PFSK-1 (cell line): ENCODE data around the gene GRB10.

ENCODE experiments used
- FOXP2 ChIP-seq: optimal IDR thresholded peaks from 2 replicates; pipeline ENCODE3; 2011; ENCODE audit warnings: borderline replicate concordance, control low read depth, inconsistent platforms; ENCODE audit not compliant: insufficient read depth; ENCODE audit errors: extremely low read length, extremely low read depth
- POLR2AphosphoS5 ChIP-seq: IDR thresholded peaks from 2 replicates; pipeline ENCODE4 v1.6.1; 2012; ENCODE audit warnings: low read depth, mild to moderate bottlenecking, control low read depth, low read length, moderate library complexity
- SIN3A ChIP-seq: IDR thresholded peaks from 2 replicates; pipeline ENCODE4 v1.6.1; 2012; ENCODE audit warnings: mild to moderate bottlenecking, low read length, moderate library complexity, borderline replicate concordance; ENCODE audit not compliant: insufficient read depth
- TAF1 ChIP-seq: IDR thresholded peaks from 2 replicates; pipeline ENCODE4 v1.6.1; 2012; ENCODE audit warnings: low read length, control low read depth, borderline replicate concordance; ENCODE audit not compliant: insufficient read depth
- TF ChIP-seq, protein P1 (sequence below), 2 experiments: IDR thresholded peaks; 2 replicates each; pipeline versions ENCODE4 v1.6.1 to v1.8.0; 2011 to 2012; ENCODE audit warnings: low read depth in 2 of 2, low read length in 2 of 2, control low read depth in 1 of 2, inconsistent platforms in 1 of 2, mild to moderate bottlenecking in 1 of 2, moderate library complexity in 1 of 2; ENCODE audit not compliant: insufficient read depth in 1 of 2

Gene GRB10

GRCh38 chr7:50721661-50722259, 60.9 kb downstream of the GRB10 start:
- TF ChIP-seq SIN3A = no peak; the same call in 1 of the 2 replicates
- TF ChIP-seq, protein P1, sequence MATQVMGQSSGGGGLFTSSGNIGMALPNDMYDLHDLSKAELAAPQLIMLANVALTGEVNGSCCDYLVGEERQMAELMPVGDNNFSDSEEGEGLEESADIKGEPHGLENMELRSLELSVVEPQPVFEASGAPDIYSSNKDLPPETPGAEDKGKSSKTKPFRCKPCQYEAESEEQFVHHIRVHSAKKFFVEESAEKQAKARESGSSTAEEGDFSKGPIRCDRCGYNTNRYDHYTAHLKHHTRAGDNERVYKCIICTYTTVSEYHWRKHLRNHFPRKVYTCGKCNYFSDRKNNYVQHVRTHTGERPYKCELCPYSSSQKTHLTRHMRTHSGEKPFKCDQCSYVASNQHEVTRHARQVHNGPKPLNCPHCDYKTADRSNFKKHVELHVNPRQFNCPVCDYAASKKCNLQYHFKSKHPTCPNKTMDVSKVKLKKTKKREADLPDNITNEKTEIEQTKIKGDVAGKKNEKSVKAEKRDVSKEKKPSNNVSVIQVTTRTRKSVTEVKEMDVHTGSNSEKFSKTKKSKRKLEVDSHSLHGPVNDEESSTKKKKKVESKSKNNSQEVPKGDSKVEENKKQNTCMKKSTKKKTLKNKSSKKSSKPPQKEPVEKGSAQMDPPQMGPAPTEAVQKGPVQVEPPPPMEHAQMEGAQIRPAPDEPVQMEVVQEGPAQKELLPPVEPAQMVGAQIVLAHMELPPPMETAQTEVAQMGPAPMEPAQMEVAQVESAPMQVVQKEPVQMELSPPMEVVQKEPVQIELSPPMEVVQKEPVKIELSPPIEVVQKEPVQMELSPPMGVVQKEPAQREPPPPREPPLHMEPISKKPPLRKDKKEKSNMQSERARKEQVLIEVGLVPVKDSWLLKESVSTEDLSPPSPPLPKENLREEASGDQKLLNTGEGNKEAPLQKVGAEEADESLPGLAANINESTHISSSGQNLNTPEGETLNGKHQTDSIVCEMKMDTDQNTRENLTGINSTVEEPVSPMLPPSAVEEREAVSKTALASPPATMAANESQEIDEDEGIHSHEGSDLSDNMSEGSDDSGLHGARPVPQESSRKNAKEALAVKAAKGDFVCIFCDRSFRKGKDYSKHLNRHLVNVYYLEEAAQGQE (IDR thresholded peaks at IDR 0.05; ENCODE audit: insufficient read depth in 1 of 2, low read depth in 2 of 2, low read length in 2 of 2) = no peak
- TF ChIP-seq TAF1 = no peak
- no peak for TF ChIP-seq POLR2AphosphoS5
- TF ChIP-seq FOXP2 = no peak

GRCh38 chr7:50721160-50721559, 61.5 kb downstream of the GRB10 start:
- TF ChIP-seq TAF1 (no peak), FOXP2 (peak; percentile 40)

DNA sequence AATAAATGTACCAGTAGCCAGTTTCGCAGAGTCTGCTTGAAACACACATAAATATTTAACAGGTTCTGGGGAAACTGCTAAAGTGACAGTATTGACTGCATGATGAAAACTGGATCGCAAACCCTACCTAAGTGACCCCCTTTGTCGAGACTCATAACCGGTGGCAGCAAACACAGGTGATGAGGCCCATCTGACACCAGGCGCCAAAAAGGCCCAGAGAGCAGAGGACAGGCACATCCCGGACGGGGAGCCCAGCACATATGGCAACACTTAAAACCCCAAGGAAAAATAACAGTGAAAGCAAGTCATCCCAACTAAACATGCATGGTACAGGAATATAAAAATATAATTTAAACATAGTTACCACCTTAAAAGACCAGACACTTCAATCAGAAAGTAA, 62.4 kb downstream of the GRB10 start:
- TF ChIP-seq POLR2AphosphoS5 (no peak), FOXP2 (no peak), TAF1 (no peak), SIN3A (no peak)
- TF ChIP-seq, protein P1 (IDR thresholded peaks at IDR 0.05; ENCODE audit: insufficient read depth in 1 of 2, low read depth in 2 of 2, low read length in 2 of 2) = no peak

GRCh38 chr7:50718876-50719275, 63.8 kb downstream of the GRB10 start:
- TF ChIP-seq, protein P1 (IDR thresholded peaks at IDR 0.05; ENCODE audit: insufficient read depth in 1 of 2, low read depth in 2 of 2, low read length in 2 of 2) = no peak
- TF ChIP-seq POLR2AphosphoS5 = no peak
- no peak for TF ChIP-seq TAF1
- no peak for TF ChIP-seq SIN3A
- TF ChIP-seq FOXP2 = no peak

DNA sequence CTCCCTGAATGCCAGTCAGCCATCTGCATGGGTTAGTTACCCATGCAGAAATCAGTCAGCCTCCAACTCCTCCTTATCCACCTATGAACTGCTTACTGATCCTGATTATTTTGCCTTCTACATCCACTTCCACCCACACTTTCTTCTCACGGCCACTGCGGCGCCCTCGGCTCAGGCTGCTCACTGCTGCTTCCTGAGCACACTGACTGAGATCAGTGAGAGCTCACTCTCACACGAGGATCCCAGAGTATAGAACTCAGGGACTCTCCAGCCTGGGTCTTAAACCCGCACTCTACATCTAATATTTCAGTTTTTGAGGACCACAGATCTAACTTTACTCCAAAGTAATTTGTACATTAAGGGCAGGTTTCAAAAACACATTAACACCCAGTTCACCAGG, 64.4 kb downstream of the GRB10 start:
- TF ChIP-seq POLR2AphosphoS5 (no peak), FOXP2 (no peak), TAF1 (no peak), SIN3A (no peak)
- TF ChIP-seq, protein P1 (IDR thresholded peaks at IDR 0.05; ENCODE audit: insufficient read depth in 1 of 2, low read depth in 2 of 2, low read length in 2 of 2) = no peak
